K562 (cell line): ENCODE data around the gene CLCN6. TPM values are rescaled to one million over a fixed set of nuclear protein-coding genes. Genes with fewer than 3 reads are reported as not detected.

ENCODE experiments used
- ATAC-seq: fragments of 200-7000 bp; cut with Tn5 transposase; 3 replicates; pipeline ENCODE4 v1.9.1; 2020; ENCODE audit warnings: moderate library complexity
- BruUV-seq: library from RNA; stranded (reverse); fragments of 400-500 nt; replicated peaks from 2 replicates; lab custom pipeline; 2021; lab: Mats Ljungman, UMichigan
- CTCF ChIA-PET: fragments of 300-600 bp; formaldehyde crosslinking; extraction: SDS; loops from one replicate; lab custom pipeline; 2021; ENCODE audit warnings: low intra/inter-chr PET ratio; lab: Yijun Ruan, JAX
- POLR2A ChIA-PET: fragments of 300-600, 350-650 bp; sonication (Branson Sonifier 250); formaldehyde crosslinking; extraction: SDS; loops from one replicate; lab custom pipeline; 2021; ENCODE audit warnings: antibody characterized with exemption, inconsistent platforms; lab: Yijun Ruan, JAX
- DNase-seq, 4 experiments: peaks; one replicate each; pipeline versions ENCODE4 v3.0.0 to v3.0.0-alpha.2; 2011 to 2018; ENCODE audit warnings: low spot score in 3 of 4, mixed read lengths in 3 of 4; ENCODE audit errors: extremely low read depth in 1 of 4
- FAIRE-seq: peaks from 2 replicates; lab custom pipeline; 2011; peaks lifted over from hg19 to GRCh38; lab: Jason Lieb, UNC
- H2AFZ ChIP-seq: 2 replicates; pipeline ENCODE4 v1.6.0; 2011; ENCODE audit warnings: low read depth, low read length, control low read depth, inconsistent platforms
- H3K27ac ChIP-seq: fragments of 200-600 bp; 3 replicates; pipeline ENCODE4 v1.8.0; 2011; ENCODE audit warnings: low read depth, mild to moderate bottlenecking, control low read depth, inconsistent platforms, low read length, moderate library complexity, mixed read lengths; ENCODE audit errors: extremely low read depth
- H3K27me3 ChIP-seq, 2 experiments: fragments of 300-600 bp in 1 of 2; 2 replicates in 1 of 2; 3 replicates in 1 of 2; pipeline versions ENCODE4 v1.6.0 to v1.8.0; 2011; ENCODE audit warnings: inconsistent platforms in 2 of 2, low read length in 2 of 2, mild to moderate bottlenecking in 1 of 2, mixed read lengths in 1 of 2, moderate library complexity in 1 of 2; ENCODE audit not compliant: control insufficient read depth in 2 of 2, insufficient read depth in 2 of 2
- H3K36me3 ChIP-seq: fragments of 300-600 bp; 3 replicates; pipeline ENCODE4 v1.8.0; 2011; ENCODE audit warnings: mild to moderate bottlenecking, low read length, inconsistent platforms; ENCODE audit not compliant: control insufficient read depth, insufficient read depth
- H3K4me1 ChIP-seq, 2 experiments: fragments of 200-600 bp in 1 of 2; replicated peaks in 1 of 2; 2 replicates in 1 of 2; 3 replicates in 1 of 2; pipeline versions ENCODE4 v1.5.1 to v1.8.0; 2011; ENCODE audit warnings: inconsistent platforms in 2 of 2, low read length in 2 of 2, mild to moderate bottlenecking in 1 of 2, mixed read lengths in 1 of 2, moderate library complexity in 1 of 2; ENCODE audit not compliant: control insufficient read depth in 2 of 2, insufficient read depth in 2 of 2
- H3K4me2 ChIP-seq: 2 replicates; pipeline ENCODE4 v1.6.1; 2011; ENCODE audit warnings: low read length, control low read depth, inconsistent platforms, mixed read lengths; ENCODE audit not compliant: insufficient read depth
- H3K4me3 ChIP-seq: fragments of 200-600 bp; sonication (generic), shearing (Covaris generic); 2 replicates; pipeline ENCODE4 v1.5.1; 2016; ENCODE audit warnings: control low read depth, inconsistent platforms
- H3K79me2 ChIP-seq: fragments of 200-600 bp; 3 replicates; pipeline ENCODE4 v1.8.0; 2011; ENCODE audit warnings: low read length, inconsistent platforms; ENCODE audit not compliant: control insufficient read depth, insufficient read depth
- H3K9ac ChIP-seq, 2 experiments: 2 replicates each; pipeline versions ENCODE4 v1.6.0 to v1.6.1; 2011; ENCODE audit warnings: low read depth in 2 of 2, low read length in 2 of 2, control low read depth in 1 of 2, inconsistent platforms in 1 of 2, mild to moderate bottlenecking in 1 of 2, mixed read lengths in 1 of 2; ENCODE audit not compliant: insufficient read depth in 1 of 2
- H3K9me1 ChIP-seq: one replicate; pipeline ENCODE4 v1.6.0; 2011; ENCODE audit warnings: inconsistent platforms, mild to moderate bottlenecking, low read length, moderate library complexity; ENCODE audit not compliant: control insufficient read depth, insufficient read depth
- H3K9me3 ChIP-seq: replicated peaks from 2 replicates; pipeline ENCODE4 v1.5.1; 2011; ENCODE audit warnings: low read depth, low read length, inconsistent platforms; ENCODE audit not compliant: control insufficient read depth, insufficient read depth
- H4K20me1 ChIP-seq: replicated peaks from 2 replicates; pipeline ENCODE4 v1.6.1; 2011; ENCODE audit warnings: low read length, inconsistent platforms, mixed read lengths; ENCODE audit not compliant: control insufficient read depth, insufficient read depth
- ARNT ChIP-seq, 2 experiments: fragments of 450-650 bp; IDR thresholded peaks; 2 replicates each; pipeline ENCODE4 v1.6.1; 2016; ENCODE audit warnings: mild to moderate bottlenecking in 1 of 2
- BCOR ChIP-seq: fragments of 450-650 bp; IDR thresholded peaks from 2 replicates; pipeline ENCODE4 v1.6.1; 2016
- CBFA2T3 ChIP-seq: fragments of 450-650 bp; IDR thresholded peaks from 2 replicates; pipeline ENCODE4 v1.6.1; 2017
- CXXC5 ChIP-seq: fragments of 250-450 bp; sonication (Bioruptor Pico); IDR thresholded peaks from 2 replicates; pipeline ENCODE4 v1.8.0; 2022; ENCODE audit warnings: inconsistent platforms, mild to moderate bottlenecking, moderate library complexity
- EHMT2 ChIP-seq: fragments of 450-650 bp; IDR thresholded peaks from 2 replicates; pipeline ENCODE4 v1.6.1; 2018; ENCODE audit warnings: antibody characterized with exemption
- MAZ ChIP-seq, 2 experiments: fragments of 450-650 bp in 1 of 2; sonication (generic) in 1 of 2; formaldehyde crosslinking; IDR thresholded peaks in 1 of 2; conservative IDR thresholded peaks in 1 of 2; 2 replicates each; pipeline versions ENCODE4 v1.4.0 to v1.5.0; 2020; ENCODE audit warnings: mild to moderate bottlenecking in 1 of 2, missing genetic modification reagents in 1 of 2
- MEF2A ChIP-seq: IDR thresholded peaks from 2 replicates; pipeline ENCODE4 v1.6.1; 2011; ENCODE audit warnings: low read depth, mild to moderate bottlenecking, low read length, moderate library complexity; ENCODE audit not compliant: control insufficient read depth
- MIER1 ChIP-seq: fragments of 450-650 bp; IDR thresholded peaks from 2 replicates; pipeline ENCODE4 v1.6.1; 2016; ENCODE audit warnings: antibody characterized with exemption, mild to moderate bottlenecking, low read depth
- YY1 ChIP-seq, 3 experiments: IDR thresholded peaks; 2 replicates each; pipeline ENCODE4 v1.6.1; 2011; ENCODE audit warnings: low read length in 2 of 3, mild to moderate bottlenecking in 2 of 3, moderate library complexity in 2 of 3, borderline replicate concordance in 1 of 3, control low read depth in 1 of 3, low read depth in 1 of 3; ENCODE audit not compliant: insufficient read depth in 3 of 3, insufficient replicate concordance in 2 of 3, control insufficient read depth in 1 of 3, insufficient read length in 1 of 3; ENCODE audit errors: extremely low read depth in 1 of 3
- ZNF232 ChIP-seq: sonication (generic); formaldehyde crosslinking; IDR thresholded peaks from 2 replicates; pipeline ENCODE4 v1.8.0; 2022; ENCODE audit warnings: mild to moderate bottlenecking, missing genetic modification reagents
- ZNF263 ChIP-seq: sonication (generic); formaldehyde crosslinking; IDR thresholded peaks from 2 replicates; pipeline ENCODE4 v1.8.0; 2022; ENCODE audit warnings: mild to moderate bottlenecking, missing genetic modification reagents, borderline replicate concordance
- whole genome bisulfite sequencing: fragments of 100-300 bp; shearing (Covaris generic); methylation state at CpG from one replicate; pipeline ENCODE4 v1.1.6; 2016; ENCODE audit warnings: low coverage, mixed read lengths; ENCODE audit not compliant: insufficient coverage; ENCODE audit errors: missing lambda C conversion rate; 5-methylcytosine and 5-hydroxymethylcytosine counted together
- in situ Hi-C: fragments of 300-500 bp; cut with MboI; formaldehyde crosslinking; loops from 4 replicates; pipeline ENCODE4 v1.15.0; 2018; ENCODE audit warnings: inconsistent platforms, mixed read lengths
- intact Hi-C: fragments of 100-400 bp; cut with micrococcal nuclease; formaldehyde crosslinking; loops from 2 replicates; pipeline ENCODE4 v1.14.2; 2022
- polyA plus RNA-seq, 8 experiments: library from polyadenylated mRNA; depleted of rRNA in 4 of 8; stranded (reverse) in 5 of 8; unstranded in 3 of 8; fragments of >200 nt; fragmentation: Nextera tagmentation in 2 of 8; fragmentation: Illumina TruSeq in 1 of 8; extraction: Ambion mirVana in 2 of 8; extraction: Trizol in 1 of 8; gene quantifications; 2 replicates each; pipeline versions ENCODE4 v1.2.1 to v1.2.3, GENCODE V29; 2011 to 2014; ENCODE audit warnings: inconsistent platforms in 1 of 8, missing spikeins in 1 of 8
- total RNA-seq, 7 experiments: library from RNA; depleted of rRNA in 6 of 7; stranded (reverse); fragments of >200 nt in 6 of 7; fragmentation: Illumina TruSeq in 2 of 7; extraction: Trizol in 2 of 7; gene quantifications; 2 replicates each; pipeline versions ENCODE4 v1.2.1 to v1.2.3, GENCODE V29; 2011 to 2021; ENCODE audit warnings: low replicate concordance in 1 of 7
- TF ChIP-seq, protein P1 (sequence below): sonication (generic); formaldehyde crosslinking; IDR thresholded peaks from 2 replicates; pipeline ENCODE4 v1.8.1; 2023; ENCODE audit warnings: mild to moderate bottlenecking, missing genetic modification reagents
- TF ChIP-seq, protein P2 (sequence below), 2 experiments: fragments of 450-650 bp; IDR thresholded peaks; 2 replicates each; pipeline ENCODE4 v1.6.1; 2018; ENCODE audit warnings: mild to moderate bottlenecking in 2 of 2, low read depth in 1 of 2; ENCODE audit not compliant: partially characterized antibody in 2 of 2

Gene CLCN6
- total and polyA plus RNA-seq, 9 of the 15 experiments (the other 6 are each of a cell fraction or from before 2014, with no cell fraction given): 2.0 to 21.8 (median 13.6) TPM

DNA sequence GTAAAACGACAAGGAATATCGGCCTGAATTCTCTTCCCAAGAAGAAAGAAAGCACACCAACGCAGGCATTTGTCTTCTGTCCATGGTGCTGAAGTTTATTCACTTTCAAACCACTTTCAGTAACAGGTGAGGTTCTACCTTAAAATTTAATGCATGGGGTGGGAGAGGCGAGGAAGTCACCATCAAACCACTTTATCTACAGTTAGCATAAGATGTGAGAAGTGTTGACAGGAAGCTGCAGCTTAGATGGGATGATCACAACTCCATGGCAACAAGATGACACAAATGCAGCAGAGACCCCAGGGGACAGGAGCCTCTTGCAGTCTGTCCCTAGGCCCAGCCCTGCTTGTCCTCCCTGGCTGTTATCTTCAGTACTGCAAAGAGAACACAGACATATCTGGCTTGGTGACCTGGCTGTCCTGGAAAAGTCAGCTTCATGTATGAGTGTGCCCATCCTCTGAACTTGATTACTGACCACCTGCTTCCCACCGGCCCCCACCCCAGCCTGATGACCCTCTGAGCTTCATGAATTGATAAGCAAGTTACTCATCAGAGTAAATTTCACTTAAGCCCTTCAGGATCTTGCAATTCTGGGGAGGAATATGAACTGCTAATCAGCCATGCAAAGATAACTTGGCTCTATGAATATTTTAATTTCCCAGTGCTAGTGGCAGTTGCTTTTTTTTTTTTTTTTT, 39.8 kb downstream of the CLCN6 start:
- no peaks in the 10 kb centered on the region for H3K79me2 ChIP-seq
- ChIA-PET POLR2A (interaction anchor here (0.6 to 14.0 kb wide), 4 partner anchors 18 to 185 kb away, joined by 3 to 304 read pairs (median 4); no protein-coding TSS in a partner anchor), CTCF (no interaction called here)
- no peaks in the 10 kb centered on the region for H3K9me3 ChIP-seq
- ATAC-seq (no peak), DNase-seq (peak; percentile 58 to 73 (median 68)), FAIRE-seq (peak; percentile 52)
- in situ Hi-C loops: no loop called here
- H3K4me3 ChIP-seq: no peak overlapping the region
- no peak overlapping the region for H3K9ac ChIP-seq
- H3K27me3 ChIP-seq: no peaks in the 10 kb centered on the region
- H3K9me1 ChIP-seq: no peaks in the 10 kb centered on the region
- intact Hi-C loops: no loop called here
- WGBS: 20% methylated on average over 5 of the region's 5 CpGs
- H3K4me1 ChIP-seq: peaks cover 33 to 41% of the 10 kb centered on the region in 2 experiments
- no peak overlapping the region for H2AFZ ChIP-seq
- peaks cover 52% of the 10 kb centered on the region for H3K36me3 ChIP-seq
- no peak overlapping the region for H3K4me2 ChIP-seq
- no TSS peak for BruUV-seq
- peaks cover 5% of the 10 kb centered on the region for H4K20me1 ChIP-seq
- no peak overlapping the region for H3K27ac ChIP-seq
- TF ChIP-seq ZNF263 (CRISPR knock-in tag) (peak; percentile 42; the same call in 1 of the 2 replicates), YY1 (IDR thresholded peaks at IDR 0.05; ENCODE audit: borderline replicate concordance in 1 of 3, control insufficient read depth in 1 of 3, extremely low read depth in 1 of 3, insufficient read depth in 3 of 3, insufficient read length in 1 of 3, insufficient replicate concordance in 2 of 3, low read depth in 1 of 3, low read length in 2 of 3) (no peak), CBFA2T3 (0 out of 2 replicates have a peak, but pooled peaks have one; percentile 8), CXXC5 (CRISPR knock-in tag) (peak; percentile 53), EHMT2 (peak; percentile 98), BCOR (no peak), MEF2A (no peak), MIER1 (peak; percentile 96), ARNT (IDR thresholded peaks at IDR 0.05) (0 out of 4 replicates have a peak, but pooled peaks of 1 of the 2 experiments have one; percentile 20), ZNF232 (CRISPR knock-in tag) (peak; percentile 68; the same call in 1 of the 2 replicates), MAZ (CRISPR knock-in tag; conservative IDR thresholded peaks at IDR 0.05 in 1 of 2, IDR thresholded peaks at IDR 0.05 in 1 of 2) (peak in 1 of 2 experiments; percentile 50; a peak in 1 of 4 replicates)
- TF ChIP-seq, protein P1, sequence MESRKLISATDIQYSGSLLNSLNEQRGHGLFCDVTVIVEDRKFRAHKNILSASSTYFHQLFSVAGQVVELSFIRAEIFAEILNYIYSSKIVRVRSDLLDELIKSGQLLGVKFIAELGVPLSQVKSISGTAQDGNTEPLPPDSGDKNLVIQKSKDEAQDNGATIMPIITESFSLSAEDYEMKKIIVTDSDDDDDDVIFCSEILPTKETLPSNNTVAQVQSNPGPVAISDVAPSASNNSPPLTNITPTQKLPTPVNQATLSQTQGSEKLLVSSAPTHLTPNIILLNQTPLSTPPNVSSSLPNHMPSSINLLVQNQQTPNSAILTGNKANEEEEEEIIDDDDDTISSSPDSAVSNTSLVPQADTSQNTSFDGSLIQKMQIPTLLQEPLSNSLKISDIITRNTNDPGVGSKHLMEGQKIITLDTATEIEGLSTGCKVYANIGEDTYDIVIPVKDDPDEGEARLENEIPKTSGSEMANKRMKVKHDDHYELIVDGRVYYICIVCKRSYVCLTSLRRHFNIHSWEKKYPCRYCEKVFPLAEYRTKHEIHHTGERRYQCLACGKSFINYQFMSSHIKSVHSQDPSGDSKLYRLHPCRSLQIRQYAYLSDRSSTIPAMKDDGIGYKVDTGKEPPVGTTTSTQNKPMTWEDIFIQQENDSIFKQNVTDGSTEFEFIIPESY: 0 out of 2 replicates have a peak, but pooled peaks have one; percentile 17
- TF ChIP-seq, protein P2, sequence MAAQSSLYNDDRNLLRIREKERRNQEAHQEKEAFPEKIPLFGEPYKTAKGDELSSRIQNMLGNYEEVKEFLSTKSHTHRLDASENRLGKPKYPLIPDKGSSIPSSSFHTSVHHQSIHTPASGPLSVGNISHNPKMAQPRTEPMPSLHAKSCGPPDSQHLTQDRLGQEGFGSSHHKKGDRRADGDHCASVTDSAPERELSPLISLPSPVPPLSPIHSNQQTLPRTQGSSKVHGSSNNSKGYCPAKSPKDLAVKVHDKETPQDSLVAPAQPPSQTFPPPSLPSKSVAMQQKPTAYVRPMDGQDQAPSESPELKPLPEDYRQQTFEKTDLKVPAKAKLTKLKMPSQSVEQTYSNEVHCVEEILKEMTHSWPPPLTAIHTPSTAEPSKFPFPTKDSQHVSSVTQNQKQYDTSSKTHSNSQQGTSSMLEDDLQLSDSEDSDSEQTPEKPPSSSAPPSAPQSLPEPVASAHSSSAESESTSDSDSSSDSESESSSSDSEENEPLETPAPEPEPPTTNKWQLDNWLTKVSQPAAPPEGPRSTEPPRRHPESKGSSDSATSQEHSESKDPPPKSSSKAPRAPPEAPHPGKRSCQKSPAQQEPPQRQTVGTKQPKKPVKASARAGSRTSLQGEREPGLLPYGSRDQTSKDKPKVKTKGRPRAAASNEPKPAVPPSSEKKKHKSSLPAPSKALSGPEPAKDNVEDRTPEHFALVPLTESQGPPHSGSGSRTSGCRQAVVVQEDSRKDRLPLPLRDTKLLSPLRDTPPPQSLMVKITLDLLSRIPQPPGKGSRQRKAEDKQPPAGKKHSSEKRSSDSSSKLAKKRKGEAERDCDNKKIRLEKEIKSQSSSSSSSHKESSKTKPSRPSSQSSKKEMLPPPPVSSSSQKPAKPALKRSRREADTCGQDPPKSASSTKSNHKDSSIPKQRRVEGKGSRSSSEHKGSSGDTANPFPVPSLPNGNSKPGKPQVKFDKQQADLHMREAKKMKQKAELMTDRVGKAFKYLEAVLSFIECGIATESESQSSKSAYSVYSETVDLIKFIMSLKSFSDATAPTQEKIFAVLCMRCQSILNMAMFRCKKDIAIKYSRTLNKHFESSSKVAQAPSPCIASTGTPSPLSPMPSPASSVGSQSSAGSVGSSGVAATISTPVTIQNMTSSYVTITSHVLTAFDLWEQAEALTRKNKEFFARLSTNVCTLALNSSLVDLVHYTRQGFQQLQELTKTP (IDR thresholded peaks at IDR 0.05; ENCODE audit: low read depth in 1 of 2, partially characterized antibody in 2 of 2): peak in 1 of 2 experiments; percentile 94
